Caco-2 (cell line): ENCODE results near the gene ERGIC1. TPM values are rescaled to one million over a fixed set of nuclear protein-coding genes. Genes with fewer than 3 reads are reported as not detected.

Source experiments
- BruUV-seq: library from RNA; stranded (reverse); fragments of 400-500 nt; replicated peaks from 2 replicates; lab custom pipeline; 2021; lab: Mats Ljungman, UMichigan
- CTCF ChIA-PET: fragments of 300-600 bp; sonication (Branson Sonifier 250); formaldehyde crosslinking; loops from one replicate; lab custom pipeline; 2022; ENCODE audit warnings: antibody characterized with exemption; lab: Charles Lee
- POLR2A ChIA-PET: fragments of 300-600 bp; sonication (Branson Sonifier 250); formaldehyde crosslinking; loops from one replicate; lab custom pipeline; 2022; ENCODE audit warnings: antibody characterized with exemption; lab: Charles Lee
- DNase-seq, 2 experiments: peaks; one replicate each; pipeline versions ENCODE4 v3.0.0 to v3.0.0-alpha.2; 2020 to 2022
- H3K27me3 ChIP-seq: replicated peaks from 2 replicates; pipeline ENCODE4 v1.6.0; 2011; ENCODE audit warnings: low read length; ENCODE audit not compliant: control insufficient read depth, insufficient read depth
- H3K36me3 ChIP-seq: 2 replicates; pipeline ENCODE4 v1.5.1; 2011; ENCODE audit warnings: low read length; ENCODE audit not compliant: control insufficient read depth, insufficient read depth
- H3K4me1 ChIP-seq: fragments of 250-450 bp; sonication (Bioruptor Pico); 2 replicates; pipeline ENCODE4 v1.5.1; 2020; ENCODE audit warnings: mild to moderate bottlenecking
- H3K4me3 ChIP-seq: 2 replicates; pipeline ENCODE4 v1.5.1; 2011; ENCODE audit warnings: low read depth, mild to moderate bottlenecking, control low read depth, low read length
- H3K9me3 ChIP-seq: fragments of 250-450 bp; sonication (Bioruptor Pico); 2 replicates; pipeline ENCODE4 v1.5.1; 2020; ENCODE audit warnings: mild to moderate bottlenecking, moderate library complexity
- H3K27ac Mint-ChIP-seq: one replicate; pipeline ENCODE4 v1.8.0; 2022; ENCODE audit warnings: mixed read lengths; ENCODE audit not compliant: unreplicated experiment
- H3K27me3 Mint-ChIP-seq: one replicate; pipeline ENCODE4 v1.8.0; 2022; ENCODE audit warnings: mixed read lengths; ENCODE audit not compliant: insufficient read depth, unreplicated experiment
- H3K36me3 Mint-ChIP-seq: one replicate; pipeline ENCODE4 v1.8.0; 2022; ENCODE audit warnings: mild to moderate bottlenecking, mixed read lengths; ENCODE audit not compliant: insufficient read depth, unreplicated experiment
- H3K4me1 Mint-ChIP-seq: one replicate; pipeline ENCODE4 v1.8.0; 2022; ENCODE audit warnings: low read depth, mixed read lengths; ENCODE audit not compliant: unreplicated experiment
- H3K4me3 Mint-ChIP-seq: one replicate; pipeline ENCODE4 v1.8.0; 2022; ENCODE audit warnings: mild to moderate bottlenecking, moderate library complexity, mixed read lengths; ENCODE audit not compliant: unreplicated experiment
- H3K9me3 Mint-ChIP-seq: one replicate; pipeline ENCODE4 v1.8.0; 2022; ENCODE audit warnings: mixed read lengths; ENCODE audit not compliant: unreplicated experiment
- CTCF ChIP-seq, 2 experiments: fragments of 200-600 bp in 1 of 2; IDR thresholded peaks; 1 replicate in 1 of 2; 2 replicates in 1 of 2; pipeline versions ENCODE4 v1.5.1 to v1.8.0; 2011 to 2022; ENCODE audit warnings: antibody characterized with exemption in 1 of 2, control low read depth in 1 of 2, inconsistent platforms in 1 of 2, low read depth in 1 of 2, low read length in 1 of 2, mild to moderate bottlenecking in 1 of 2, moderate library complexity in 1 of 2; ENCODE audit not compliant: insufficient read depth in 1 of 2, severe bottlenecking in 1 of 2, unreplicated experiment in 1 of 2
- intact Hi-C: fragments of 100-400 bp; cut with micrococcal nuclease; formaldehyde crosslinking; loops from one replicate; pipeline ENCODE4 v1.10.0; 2022; ENCODE audit not compliant: unreplicated experiment
- total RNA-seq: library from RNA; stranded (reverse); gene quantifications from 2 replicates; pipeline ENCODE4 v1.2.3, GENCODE V29; 2022

ERGIC1 gene
- total RNA-seq, 1 experiment from 2014 or later: 161 TPM

DNA sequence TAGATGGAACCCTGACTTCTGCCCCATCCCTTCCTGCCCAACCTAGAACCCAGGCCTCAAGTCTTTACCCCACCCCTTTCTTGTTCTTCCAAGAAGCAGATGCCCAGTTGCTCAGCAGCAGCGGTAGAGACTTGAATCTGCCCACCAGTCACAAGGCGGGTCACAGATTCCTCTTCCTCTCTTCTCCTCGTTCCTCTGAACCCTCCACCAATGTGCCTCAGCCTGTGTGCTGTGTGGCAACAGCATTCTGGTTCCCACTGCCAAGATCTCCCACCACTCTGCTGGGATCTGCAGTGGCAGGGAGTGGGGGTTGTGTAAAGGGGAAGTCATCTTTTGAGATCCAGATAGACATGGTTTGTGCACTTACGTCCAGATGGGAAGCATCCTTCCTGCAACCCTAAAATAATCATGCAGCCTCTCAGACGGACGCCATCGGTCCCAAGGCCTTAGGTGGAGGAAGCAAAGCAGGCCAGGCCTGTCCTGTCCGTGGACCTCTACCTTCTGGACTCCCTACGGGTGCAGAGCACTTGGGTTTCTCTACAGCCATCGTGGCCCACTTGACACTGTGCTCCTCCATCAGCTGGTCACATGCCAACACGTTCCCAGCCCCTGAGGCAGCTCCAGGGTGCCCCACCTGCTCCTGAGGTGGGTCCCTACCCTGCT, 117.5 kb downstream of the ERGIC1 start:
- H3K4me1 Mint-ChIP-seq: peaks cover 23% of the 10 kb centered on the region
- H3K27me3 ChIP-seq: no peaks in the 10 kb centered on the region
- TSS peak; percentile 70 for BruUV-seq
- H3K27ac Mint-ChIP-seq: peak overlapping the region; percentile 76
- H3K4me1 ChIP-seq: peaks cover 25% of the 10 kb centered on the region
- no peak for DNase-seq
- TF ChIP-seq CTCF (IDR thresholded peaks at IDR 0.05; ENCODE audit: insufficient read depth in 1 of 2, low read depth in 1 of 2, low read length in 1 of 2, severe bottlenecking in 1 of 2, unreplicated experiment in 1 of 2): no peak
- H3K9me3 ChIP-seq: no peaks in the 10 kb centered on the region
- H3K9me3 Mint-ChIP-seq: no peaks in the 10 kb centered on the region
- H3K36me3 ChIP-seq: peaks cover 2% of the 10 kb centered on the region; the same call in 1 of the 2 replicates
- intact Hi-C loops: loop anchor here (1.0 kb wide), 1 partner anchor 180 kb away; the partner anchor contains the start of gene DUSP1
- no peak overlapping the region for H3K4me3 ChIP-seq
- peak overlapping the region; percentile 34 for H3K4me3 Mint-ChIP-seq
- ChIA-PET POLR2A (interaction anchor here (1.0 kb wide), 1 partner anchor 180 kb away, joined by 5 read pairs; the partner anchor contains the start of gene DUSP1), CTCF (interaction anchor here (2.6 kb wide), 1 partner anchor 245 kb away, joined by 9 read pairs; no protein-coding TSS in a partner anchor)
- H3K36me3 Mint-ChIP-seq: peaks cover 46% of the 10 kb centered on the region
- no peaks in the 10 kb centered on the region for H3K27me3 Mint-ChIP-seq

DNA sequence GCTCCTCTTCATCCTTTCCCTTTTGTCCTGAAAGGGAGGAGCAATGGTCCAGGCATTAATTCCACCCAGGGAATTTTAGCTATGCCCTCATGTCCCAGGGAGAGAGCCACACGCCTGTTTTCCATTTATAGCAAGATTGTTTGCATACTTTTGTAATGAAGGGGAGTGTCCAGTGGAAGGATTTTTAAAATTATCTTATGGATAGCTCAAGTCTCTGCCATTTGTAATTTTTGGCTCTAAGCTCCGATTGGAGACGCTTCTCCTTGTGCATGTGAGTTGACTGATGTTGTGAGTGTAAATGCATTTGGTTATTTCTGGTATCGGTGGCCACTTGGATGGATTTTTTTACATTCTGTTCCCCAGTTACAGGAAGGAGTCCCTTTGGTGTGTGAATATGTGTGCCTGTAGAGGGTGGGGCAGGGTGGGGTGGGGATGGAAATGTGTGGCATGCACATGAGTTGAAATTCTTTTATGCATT, 118.0 kb downstream of the ERGIC1 start:
- TF ChIP-seq CTCF (IDR thresholded peaks at IDR 0.05; ENCODE audit: insufficient read depth in 1 of 2, low read depth in 1 of 2, low read length in 1 of 2, severe bottlenecking in 1 of 2, unreplicated experiment in 1 of 2): no peak
- no TSS peak for BruUV-seq
- Mint-ChIP-seq H3K27me3 (no peaks in the 10 kb centered on the region), H3K9me3 (no peaks in the 10 kb centered on the region), H3K27ac (peak overlapping the region; percentile 76), H3K36me3 (peaks cover 43% of the 10 kb centered on the region), H3K4me3 (peak overlapping the region; percentile 34), H3K4me1 (peaks cover 23% of the 10 kb centered on the region)
- POLR2A ChIA-PET: interaction anchor here (1.0 kb wide), 1 partner anchor 180 kb away, joined by 5 read pairs; the partner anchor contains the start of gene DUSP1
- Histone ChIP-seq H3K27me3 (no peaks in the 10 kb centered on the region), H3K36me3 (peaks cover under 1% of the 10 kb centered on the region; the same call in 1 of the 2 replicates), H3K4me1 (peaks cover 25% of the 10 kb centered on the region), H3K9me3 (no peaks in the 10 kb centered on the region), H3K4me3 (no peak overlapping the region)
- intact Hi-C loops: loop anchor here (1.0 kb wide), 1 partner anchor 181 kb away; the partner anchor contains the start of gene DUSP1
- DNase-seq: peak in 1 of 2 experiments; percentile 59
- CTCF ChIA-PET: interaction anchor here (2.6 kb wide), 1 partner anchor 245 kb away, joined by 9 read pairs; no protein-coding TSS in a partner anchor
